Osteocyte (in vitro differentiated cells): ENCODE data around the gene HDAC4. TPM values are rescaled to one million over a fixed set of nuclear protein-coding genes. Genes with fewer than 3 reads are reported as not detected.

ENCODE experiments used
- DNase-seq: peaks from one replicate; pipeline ENCODE4 v3.0.0; 2021; ENCODE audit warnings: mixed read lengths; ENCODE audit not compliant: unreplicated experiment; ENCODE audit errors: extremely low spot score
- H3K27ac Mint-ChIP-seq: one replicate; pipeline ENCODE4 v1.8.0; 2021; ENCODE audit warnings: mild to moderate bottlenecking, mixed read lengths; ENCODE audit not compliant: unreplicated experiment
- H3K27me3 Mint-ChIP-seq: one replicate; pipeline ENCODE4 v1.8.0; 2021; ENCODE audit warnings: mixed read lengths; ENCODE audit not compliant: unreplicated experiment
- H3K36me3 Mint-ChIP-seq: one replicate; pipeline ENCODE4 v1.8.0; 2021; ENCODE audit warnings: mixed read lengths; ENCODE audit not compliant: unreplicated experiment
- H3K4me1 Mint-ChIP-seq: one replicate; pipeline ENCODE4 v1.8.0; 2021; ENCODE audit warnings: mixed read lengths; ENCODE audit not compliant: unreplicated experiment
- H3K4me3 Mint-ChIP-seq: one replicate; pipeline ENCODE4 v1.8.0; 2021; ENCODE audit warnings: mild to moderate bottlenecking, moderate library complexity, mixed read lengths; ENCODE audit not compliant: unreplicated experiment
- H3K9me3 Mint-ChIP-seq: one replicate; pipeline ENCODE4 v1.8.0; 2021; ENCODE audit warnings: mixed read lengths; ENCODE audit not compliant: unreplicated experiment
- CTCF ChIP-seq: fragments of 200-600 bp; sonication (generic); IDR thresholded peaks from 2 replicates; pipeline ENCODE4 v1.5.0; 2021; ENCODE audit warnings: antibody characterized with exemption, mild to moderate bottlenecking, moderate library complexity
- total RNA-seq: library from RNA; stranded (reverse); gene quantifications from 2 replicates; pipeline ENCODE4 v1.2.1, GENCODE V29; 2021

The HDAC4 gene
- total RNA-seq, 1 donor from 2014 or later: 30.3 TPM

- Mint-ChIP-seq H3K4me1 (no peaks in the 10 kb centered on the region), H3K27ac (no peak overlapping the region), H3K9me3 (peaks cover 12% of the 10 kb centered on the region), H3K4me3 (no peak overlapping the region), H3K27me3 (peaks cover 15% of the 10 kb centered on the region), H3K36me3 (no peaks in the 10 kb centered on the region)
- DNase-seq: no peak
- TF ChIP-seq CTCF: no peak
These were observed 31.4 kb upstream of the HDAC4 start for GRCh38 chr2:239432174-239432573.

- Mint-ChIP-seq H3K4me3 (no peak overlapping the region), H3K9me3 (peaks cover 12% of the 10 kb centered on the region), H3K4me1 (no peaks in the 10 kb centered on the region), H3K27ac (no peak overlapping the region), H3K27me3 (peaks cover 15% of the 10 kb centered on the region), H3K36me3 (no peaks in the 10 kb centered on the region)
- DNase-seq: no peak
- no peak for TF ChIP-seq CTCF
These were observed 30.7 kb upstream of the HDAC4 start for GRCh38 chr2:239431536-239431935.

GRCh38 chr2:239429473-239430350 is 28.9 kb upstream of the HDAC4 start:
- H3K27me3 Mint-ChIP-seq: peaks cover 13% of the 10 kb centered on the region
- H3K9me3 Mint-ChIP-seq: peaks cover 12% of the 10 kb centered on the region
- H3K4me3 Mint-ChIP-seq: no peak overlapping the region
- H3K36me3 Mint-ChIP-seq: no peaks in the 10 kb centered on the region
- H3K4me1 Mint-ChIP-seq: no peaks in the 10 kb centered on the region
- no peak for DNase-seq
- no peak overlapping the region for H3K27ac Mint-ChIP-seq
- TF ChIP-seq CTCF: no peak

- Mint-ChIP-seq H3K27me3 (peaks cover 9% of the 10 kb centered on the region), H3K4me3 (no peak overlapping the region)
These were observed 24.8 kb upstream of the HDAC4 start for GRCh38 chr2:239425631-239426030.

More at GRCh38 chr2:239425631-239426030, 24.8 kb upstream of the HDAC4 start:
- DNase-seq: no peak
- no peak for TF ChIP-seq CTCF
- Mint-ChIP-seq H3K27ac (no peak overlapping the region), H3K4me1 (no peaks in the 10 kb centered on the region), H3K9me3 (peaks cover 4% of the 10 kb centered on the region), H3K36me3 (no peaks in the 10 kb centered on the region)
